H1 (cell line): ENCODE measurements around the gene MKKS. TPM values are rescaled to one million over a fixed set of nuclear protein-coding genes. Genes with fewer than 3 reads are reported as not detected.

Source experiments
- ASH2L ChIP-seq: fragments of 200-600, 300-600 bp; sonication (generic); IDR thresholded peaks from one replicate; pipeline ENCODE4 v1.7.1; 2017; ENCODE audit warnings: low read length
- BCL11A ChIP-seq, 2 experiments: IDR thresholded peaks; one replicate each; pipeline ENCODE4 v1.6.1; 2011; ENCODE audit warnings: low read depth in 2 of 2, low read length in 2 of 2, mild to moderate bottlenecking in 2 of 2
- CHD2 ChIP-seq: IDR thresholded peaks from 2 replicates; pipeline ENCODE4 v1.6.1; 2012; ENCODE audit warnings: low read length, improper control_type of control experiment
- GABPA ChIP-seq: IDR thresholded peaks from 2 replicates; pipeline ENCODE4 v1.6.1; 2011; ENCODE audit warnings: mild to moderate bottlenecking, low read length, moderate library complexity, borderline replicate concordance; ENCODE audit not compliant: insufficient read depth
- KDM5A ChIP-seq: fragments of 200-600 bp; IDR thresholded peaks from 2 replicates; pipeline ENCODE4 v1.7.1; 2012; ENCODE audit warnings: mild to moderate bottlenecking, low read length, inconsistent platforms, mixed read lengths
- MAFK ChIP-seq: IDR thresholded peaks from 2 replicates; pipeline ENCODE4 v1.6.1; 2012; ENCODE audit warnings: low read depth, mild to moderate bottlenecking, improper control_type of control experiment, low read length
- RAD21 ChIP-seq, 2 experiments: IDR thresholded peaks in 1 of 2; conservative IDR thresholded peaks in 1 of 2; 2 replicates each; pipeline ENCODE4 v1.6.1; 2011; ENCODE audit warnings: low read depth in 2 of 2, low read length in 2 of 2, improper control_type of control experiment in 1 of 2, inconsistent platforms in 1 of 2, mild to moderate bottlenecking in 1 of 2, moderate library complexity in 1 of 2
- SRF ChIP-seq: IDR thresholded peaks from 2 replicates; pipeline ENCODE4 v1.6.1; 2011; ENCODE audit warnings: mild to moderate bottlenecking, low read depth, low read length, moderate library complexity
- SUZ12 ChIP-seq: fragments of 200-600 bp; sonication (generic); IDR thresholded peaks from 2 replicates; pipeline ENCODE4 v1.6.1; 2012; ENCODE audit warnings: mild to moderate bottlenecking, inconsistent platforms, low read length, moderate library complexity, mixed read lengths
- ZNF274 ChIP-seq: IDR thresholded peaks from 2 replicates; pipeline ENCODE4 v1.7.0; 2012; ENCODE audit warnings: low read length, borderline replicate concordance; ENCODE audit errors: extremely low read depth
- polyA plus RNA-seq, 7 experiments: library from polyadenylated mRNA; depleted of rRNA in 3 of 7; stranded (reverse) in 5 of 7; unstranded in 2 of 7; fragments of >200 nt in 5 of 7; fragments of 200-250 nt in 2 of 7; gene quantifications; 1 replicate in 5 of 7; 2 replicates in 1 of 7; 4 replicates in 1 of 7; pipeline versions ENCODE4 v1.2.1 to v1.2.3, GENCODE V29; 2011 to 2013; ENCODE audit warnings: missing spikeins in 2 of 7, mixed read lengths in 2 of 7
- total RNA-seq: library from RNA; stranded (reverse); fragmentation: NEBNext Ultra II Directional; extraction: Animal tissue kit (Norgen Biotek cat#: 25700); gene quantifications from 2 replicates; pipeline ENCODE4 v1.2.1, GENCODE V29; 2021
- TF ChIP-seq, protein P1 (sequence below): fragments of 300-600 bp; sonication (generic); IDR thresholded peaks from 2 replicates; pipeline ENCODE4 v1.7.1; 2012; ENCODE audit warnings: low read length, moderate library complexity, mild to moderate bottlenecking, inconsistent platforms; ENCODE audit not compliant: insufficient replicate concordance
- TF ChIP-seq, protein P2 (sequence below): IDR thresholded peaks from 2 replicates; pipeline ENCODE4 v1.6.1; 2012; ENCODE audit warnings: inconsistent platforms

The MKKS gene
- total and polyA plus RNA-seq, 2 of the 8 experiments (the other 6 are each of a cell fraction or from before 2014, with no cell fraction given) = 15.9 to 24.8 TPM

DNA sequence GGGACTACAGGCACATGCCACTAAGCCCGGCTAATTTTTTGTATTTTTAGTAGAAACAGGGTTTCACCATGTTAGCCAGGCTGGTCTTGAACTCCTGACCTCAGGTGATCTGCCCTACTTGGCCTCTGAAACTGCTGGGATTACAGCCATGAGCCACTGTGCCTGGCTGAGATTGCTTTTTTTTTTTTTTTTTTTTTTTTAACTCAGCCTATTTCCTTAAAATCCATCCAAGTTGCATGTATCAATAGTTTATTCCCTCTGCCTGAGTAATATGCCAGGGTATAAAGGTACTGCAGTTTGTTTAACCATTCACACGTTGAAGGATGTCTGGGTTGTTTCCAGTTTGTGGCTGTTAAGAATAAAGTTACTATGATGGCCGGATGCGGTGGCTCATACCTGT, 11.7 kb upstream of the MKKS start (continued):
- TF ChIP-seq, protein P1, sequence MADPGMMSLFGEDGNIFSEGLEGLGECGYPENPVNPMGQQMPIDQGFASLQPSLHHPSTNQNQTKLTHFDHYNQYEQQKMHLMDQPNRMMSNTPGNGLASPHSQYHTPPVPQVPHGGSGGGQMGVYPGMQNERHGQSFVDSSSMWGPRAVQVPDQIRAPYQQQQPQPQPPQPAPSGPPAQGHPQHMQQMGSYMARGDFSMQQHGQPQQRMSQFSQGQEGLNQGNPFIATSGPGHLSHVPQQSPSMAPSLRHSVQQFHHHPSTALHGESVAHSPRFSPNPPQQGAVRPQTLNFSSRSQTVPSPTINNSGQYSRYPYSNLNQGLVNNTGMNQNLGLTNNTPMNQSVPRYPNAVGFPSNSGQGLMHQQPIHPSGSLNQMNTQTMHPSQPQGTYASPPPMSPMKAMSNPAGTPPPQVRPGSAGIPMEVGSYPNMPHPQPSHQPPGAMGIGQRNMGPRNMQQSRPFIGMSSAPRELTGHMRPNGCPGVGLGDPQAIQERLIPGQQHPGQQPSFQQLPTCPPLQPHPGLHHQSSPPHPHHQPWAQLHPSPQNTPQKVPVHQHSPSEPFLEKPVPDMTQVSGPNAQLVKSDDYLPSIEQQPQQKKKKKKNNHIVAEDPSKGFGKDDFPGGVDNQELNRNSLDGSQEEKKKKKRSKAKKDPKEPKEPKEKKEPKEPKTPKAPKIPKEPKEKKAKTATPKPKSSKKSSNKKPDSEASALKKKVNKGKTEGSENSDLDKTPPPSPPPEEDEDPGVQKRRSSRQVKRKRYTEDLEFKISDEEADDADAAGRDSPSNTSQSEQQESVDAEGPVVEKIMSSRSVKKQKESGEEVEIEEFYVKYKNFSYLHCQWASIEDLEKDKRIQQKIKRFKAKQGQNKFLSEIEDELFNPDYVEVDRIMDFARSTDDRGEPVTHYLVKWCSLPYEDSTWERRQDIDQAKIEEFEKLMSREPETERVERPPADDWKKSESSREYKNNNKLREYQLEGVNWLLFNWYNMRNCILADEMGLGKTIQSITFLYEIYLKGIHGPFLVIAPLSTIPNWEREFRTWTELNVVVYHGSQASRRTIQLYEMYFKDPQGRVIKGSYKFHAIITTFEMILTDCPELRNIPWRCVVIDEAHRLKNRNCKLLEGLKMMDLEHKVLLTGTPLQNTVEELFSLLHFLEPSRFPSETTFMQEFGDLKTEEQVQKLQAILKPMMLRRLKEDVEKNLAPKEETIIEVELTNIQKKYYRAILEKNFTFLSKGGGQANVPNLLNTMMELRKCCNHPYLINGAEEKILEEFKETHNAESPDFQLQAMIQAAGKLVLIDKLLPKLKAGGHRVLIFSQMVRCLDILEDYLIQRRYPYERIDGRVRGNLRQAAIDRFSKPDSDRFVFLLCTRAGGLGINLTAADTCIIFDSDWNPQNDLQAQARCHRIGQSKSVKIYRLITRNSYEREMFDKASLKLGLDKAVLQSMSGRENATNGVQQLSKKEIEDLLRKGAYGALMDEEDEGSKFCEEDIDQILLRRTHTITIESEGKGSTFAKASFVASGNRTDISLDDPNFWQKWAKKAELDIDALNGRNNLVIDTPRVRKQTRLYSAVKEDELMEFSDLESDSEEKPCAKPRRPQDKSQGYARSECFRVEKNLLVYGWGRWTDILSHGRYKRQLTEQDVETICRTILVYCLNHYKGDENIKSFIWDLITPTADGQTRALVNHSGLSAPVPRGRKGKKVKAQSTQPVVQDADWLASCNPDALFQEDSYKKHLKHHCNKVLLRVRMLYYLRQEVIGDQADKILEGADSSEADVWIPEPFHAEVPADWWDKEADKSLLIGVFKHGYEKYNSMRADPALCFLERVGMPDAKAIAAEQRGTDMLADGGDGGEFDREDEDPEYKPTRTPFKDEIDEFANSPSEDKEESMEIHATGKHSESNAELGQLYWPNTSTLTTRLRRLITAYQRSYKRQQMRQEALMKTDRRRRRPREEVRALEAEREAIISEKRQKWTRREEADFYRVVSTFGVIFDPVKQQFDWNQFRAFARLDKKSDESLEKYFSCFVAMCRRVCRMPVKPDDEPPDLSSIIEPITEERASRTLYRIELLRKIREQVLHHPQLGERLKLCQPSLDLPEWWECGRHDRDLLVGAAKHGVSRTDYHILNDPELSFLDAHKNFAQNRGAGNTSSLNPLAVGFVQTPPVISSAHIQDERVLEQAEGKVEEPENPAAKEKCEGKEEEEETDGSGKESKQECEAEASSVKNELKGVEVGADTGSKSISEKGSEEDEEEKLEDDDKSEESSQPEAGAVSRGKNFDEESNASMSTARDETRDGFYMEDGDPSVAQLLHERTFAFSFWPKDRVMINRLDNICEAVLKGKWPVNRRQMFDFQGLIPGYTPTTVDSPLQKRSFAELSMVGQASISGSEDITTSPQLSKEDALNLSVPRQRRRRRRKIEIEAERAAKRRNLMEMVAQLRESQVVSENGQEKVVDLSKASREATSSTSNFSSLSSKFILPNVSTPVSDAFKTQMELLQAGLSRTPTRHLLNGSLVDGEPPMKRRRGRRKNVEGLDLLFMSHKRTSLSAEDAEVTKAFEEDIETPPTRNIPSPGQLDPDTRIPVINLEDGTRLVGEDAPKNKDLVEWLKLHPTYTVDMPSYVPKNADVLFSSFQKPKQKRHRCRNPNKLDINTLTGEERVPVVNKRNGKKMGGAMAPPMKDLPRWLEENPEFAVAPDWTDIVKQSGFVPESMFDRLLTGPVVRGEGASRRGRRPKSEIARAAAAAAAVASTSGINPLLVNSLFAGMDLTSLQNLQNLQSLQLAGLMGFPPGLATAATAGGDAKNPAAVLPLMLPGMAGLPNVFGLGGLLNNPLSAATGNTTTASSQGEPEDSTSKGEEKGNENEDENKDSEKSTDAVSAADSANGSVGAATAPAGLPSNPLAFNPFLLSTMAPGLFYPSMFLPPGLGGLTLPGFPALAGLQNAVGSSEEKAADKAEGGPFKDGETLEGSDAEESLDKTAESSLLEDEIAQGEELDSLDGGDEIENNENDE = no peak
- TF ChIP-seq SRF (no peak), ZNF274 (no peak), BCL11A (IDR thresholded peaks at IDR 0.05; ENCODE audit: low read depth in 2 of 2, low read length in 2 of 2) (no peak), ASH2L (no peak), GABPA (no peak), KDM5A (no peak), MAFK (no peak), CHD2 (no peak), SUZ12 (no peak), RAD21 (IDR thresholded peaks at IDR 0.05 in 1 of 2, conservative IDR thresholded peaks at IDR 0.05 in 1 of 2; ENCODE audit: low read depth in 2 of 2, low read length in 2 of 2) (no peak)
- TF ChIP-seq, protein P2, sequence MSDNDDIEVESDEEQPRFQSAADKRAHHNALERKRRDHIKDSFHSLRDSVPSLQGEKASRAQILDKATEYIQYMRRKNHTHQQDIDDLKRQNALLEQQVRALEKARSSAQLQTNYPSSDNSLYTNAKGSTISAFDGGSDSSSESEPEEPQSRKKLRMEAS = no peak
